HepG2 (cell line): ENCODE results near the gene TPO. TPM values are rescaled to one million over a fixed set of nuclear protein-coding genes. Genes with fewer than 3 reads are reported as not detected.

Source experiments
- ATAC-seq: fragments of 200-7000 bp; cut with Tn5 transposase; 3 replicates; pipeline ENCODE4 v1.9.1; 2020; ENCODE audit warnings: mild to moderate bottlenecking, moderate library complexity
- BruUV-seq: library from RNA; stranded (reverse); fragments of 400-500 nt; replicated peaks from 2 replicates; lab custom pipeline; 2021; lab: Mats Ljungman, UMichigan
- CTCF ChIA-PET: fragments of 300-600 bp; formaldehyde crosslinking; extraction: SDS; loops from one replicate; lab custom pipeline; 2021; ENCODE audit warnings: low total read pairs, inconsistent platforms, low intra/inter-chr PET ratio; lab: Yijun Ruan, JAX
- POLR2A ChIA-PET: fragments of 350-600 bp; sonication (Branson Sonifier 250); formaldehyde crosslinking; loops from one replicate; lab custom pipeline; 2020; ENCODE audit warnings: antibody characterized with exemption, inconsistent platforms; lab: Yijun Ruan, JAX
- DNase-seq: peaks from one replicate; pipeline ENCODE4 v3.0.0-alpha.2; 2015; ENCODE audit warnings: low spot score
- FAIRE-seq: peaks from 3 replicates; lab custom pipeline; 2011; peaks lifted over from hg19 to GRCh38; lab: Jason Lieb, UNC
- H2AFZ ChIP-seq: one replicate; pipeline ENCODE4 v1.6.1; 2011; ENCODE audit warnings: low read length, inconsistent platforms
- H3K27ac ChIP-seq: fragments of 300-600 bp; 3 replicates; pipeline ENCODE4 v1.8.0; 2011; ENCODE audit warnings: mixed run types, mild to moderate bottlenecking, mixed read lengths, low read length, inconsistent platforms; ENCODE audit not compliant: insufficient read depth; ENCODE audit errors: extremely low read length
- H3K27me3 ChIP-seq, 2 experiments: fragments of 200-600 bp in 1 of 2; 2 replicates in 1 of 2; 3 replicates in 1 of 2; pipeline versions ENCODE4 v1.6.0 to v1.8.0; 2011; ENCODE audit warnings: low read length in 2 of 2, mild to moderate bottlenecking in 2 of 2, moderate library complexity in 2 of 2, inconsistent platforms in 1 of 2; ENCODE audit not compliant: insufficient read depth in 2 of 2, control insufficient read depth in 1 of 2
- H3K36me3 ChIP-seq, 2 experiments: fragments of 200-600 bp in 1 of 2; replicated peaks in 1 of 2; 2 replicates in 1 of 2; 3 replicates in 1 of 2; pipeline versions ENCODE4 v1.5.1 to v1.8.0; 2011; ENCODE audit warnings: low read length in 2 of 2, inconsistent platforms in 1 of 2; ENCODE audit not compliant: insufficient read depth in 2 of 2, control insufficient read depth in 1 of 2
- H3K4me1 ChIP-seq: 2 replicates; pipeline ENCODE4 v1.5.1; 2012; ENCODE audit warnings: low read length, inconsistent platforms; ENCODE audit not compliant: insufficient read depth
- H3K4me2 ChIP-seq: 2 replicates; pipeline ENCODE4 v1.6.0; 2011; ENCODE audit warnings: low read depth, low read length, inconsistent platforms
- H3K4me3 ChIP-seq, 3 experiments: fragments of 200-600 bp in 1 of 3; sonication (generic), shearing (Covaris generic) in 1 of 3; replicated peaks in 1 of 3; 2 replicates each; pipeline ENCODE4 v1.5.1; 2011 to 2016; ENCODE audit warnings: low read length in 3 of 3, inconsistent platforms in 2 of 3, low read depth in 2 of 3, mild to moderate bottlenecking in 2 of 3, control low read depth in 1 of 3, mixed read lengths in 1 of 3; ENCODE audit not compliant: insufficient read depth in 1 of 3
- H3K79me2 ChIP-seq: one replicate; pipeline ENCODE4 v1.6.1; 2011; ENCODE audit warnings: low read length, inconsistent platforms; ENCODE audit not compliant: insufficient read depth
- H3K9ac ChIP-seq: 2 replicates; pipeline ENCODE4 v1.6.0; 2011; ENCODE audit warnings: mild to moderate bottlenecking, low read depth, low read length, inconsistent platforms; ENCODE audit not compliant: insufficient read depth
- H3K9me3 ChIP-seq: 2 replicates; pipeline ENCODE4 v1.5.1; 2012; ENCODE audit warnings: mild to moderate bottlenecking, low read length
- H4K20me1 ChIP-seq: 2 replicates; pipeline ENCODE4 v1.6.0; 2011; ENCODE audit warnings: inconsistent platforms, mild to moderate bottlenecking, low read length, moderate library complexity; ENCODE audit not compliant: insufficient read depth
- ARNTL ChIP-seq: sonication (generic); formaldehyde crosslinking; IDR thresholded peaks from 2 replicates; pipeline ENCODE4 v1.4.0; 2020; ENCODE audit warnings: mild to moderate bottlenecking, missing genetic modification reagents
- CHCHD3 ChIP-seq: sonication (generic); formaldehyde crosslinking; IDR thresholded peaks from 2 replicates; pipeline ENCODE4 v1.8.0; 2022; ENCODE audit warnings: mild to moderate bottlenecking, missing genetic modification reagents, moderate library complexity
- CREM ChIP-seq, 2 experiments: sonication (generic) in 1 of 2; formaldehyde crosslinking in 1 of 2; IDR thresholded peaks; 2 replicates each; pipeline versions ENCODE4 v1.4.0 to v1.6.1; 2016 to 2020; ENCODE audit warnings: antibody characterized with exemption in 1 of 2, mild to moderate bottlenecking in 1 of 2, missing genetic modification reagents in 1 of 2
- DNMT1 ChIP-seq: sonication (generic); formaldehyde crosslinking; IDR thresholded peaks from 2 replicates; pipeline ENCODE4 v1.5.1; 2020; ENCODE audit warnings: mild to moderate bottlenecking, missing genetic modification reagents
- FOSL1 ChIP-seq: sonication (generic); formaldehyde crosslinking; IDR thresholded peaks from 2 replicates; pipeline ENCODE4 v1.9.0; 2021; ENCODE audit warnings: missing genetic modification reagents, borderline replicate concordance
- FOXA1 ChIP-seq, 2 experiments: fragments of 450-650 bp in 1 of 2; sonication (generic) in 1 of 2; formaldehyde crosslinking in 1 of 2; IDR thresholded peaks; 2 replicates each; pipeline versions ENCODE4 v1.4.0 to v1.6.1; 2016 to 2020; ENCODE audit warnings: missing genetic modification reagents in 1 of 2
- HMG20A ChIP-seq: IDR thresholded peaks from 2 replicates; pipeline ENCODE4 v1.6.1; 2016; ENCODE audit warnings: borderline replicate concordance
- HMGA1 ChIP-seq: sonication (generic); formaldehyde crosslinking; conservative IDR thresholded peaks from 2 replicates; pipeline ENCODE4 v1.4.0; 2020; ENCODE audit warnings: missing genetic modification reagents
- KDM5B ChIP-seq: sonication (generic); formaldehyde crosslinking; IDR thresholded peaks from 2 replicates; pipeline ENCODE4 v1.4.0; 2020; ENCODE audit warnings: missing genetic modification reagents, mild to moderate bottlenecking, borderline replicate concordance
- MAZ ChIP-seq, 2 experiments: sonication (generic) in 1 of 2; formaldehyde crosslinking in 1 of 2; IDR thresholded peaks; 2 replicates each; pipeline versions ENCODE4 v1.5.0 to v1.6.1; 2012 to 2020; ENCODE audit warnings: low read depth in 2 of 2, mild to moderate bottlenecking in 2 of 2, borderline replicate concordance in 1 of 2, improper control_type of control experiment in 1 of 2, low read length in 1 of 2, missing genetic modification reagents in 1 of 2, moderate library complexity in 1 of 2
- NFE2L1 ChIP-seq: sonication (generic); formaldehyde crosslinking; IDR thresholded peaks from 2 replicates; pipeline ENCODE4 v1.4.0; 2020; ENCODE audit warnings: missing genetic modification reagents, mild to moderate bottlenecking, borderline replicate concordance
- POGK ChIP-seq: sonication (generic); formaldehyde crosslinking; conservative IDR thresholded peaks from 2 replicates; pipeline ENCODE4 v1.8.0; 2022; ENCODE audit warnings: mild to moderate bottlenecking, moderate library complexity, missing genetic modification reagents
- PRDM15 ChIP-seq: sonication (generic); formaldehyde crosslinking; IDR thresholded peaks from 2 replicates; pipeline ENCODE4 v1.4.0; 2020; ENCODE audit warnings: missing genetic modification reagents
- REL ChIP-seq: sonication (generic); formaldehyde crosslinking; conservative IDR thresholded peaks from 2 replicates; pipeline ENCODE4 v1.8.0; 2022; ENCODE audit warnings: mild to moderate bottlenecking, missing genetic modification reagents, moderate library complexity
- TP53 ChIP-seq: sonication (generic); formaldehyde crosslinking; conservative IDR thresholded peaks from 2 replicates; pipeline ENCODE4 v1.4.0; 2020; ENCODE audit warnings: missing genetic modification reagents
- ZNF17 ChIP-seq: sonication (generic); formaldehyde crosslinking; IDR thresholded peaks from 2 replicates; pipeline ENCODE4 v1.5.0; 2020; ENCODE audit warnings: mild to moderate bottlenecking, missing genetic modification reagents
- ZNF207 ChIP-seq: fragments of 450-650 bp; IDR thresholded peaks from 2 replicates; pipeline ENCODE4 v1.6.1; 2016; ENCODE audit warnings: antibody characterized with exemption, borderline replicate concordance
- ZNF572 ChIP-seq: sonication (generic); formaldehyde crosslinking; IDR thresholded peaks from 2 replicates; pipeline ENCODE4 v1.5.1; 2020; ENCODE audit warnings: mild to moderate bottlenecking, missing genetic modification reagents
- ZNF766 ChIP-seq: sonication (generic); formaldehyde crosslinking; IDR thresholded peaks from 2 replicates; pipeline ENCODE4 v1.5.0; 2020; ENCODE audit warnings: missing genetic modification reagents, borderline replicate concordance
- ZSCAN25 ChIP-seq: sonication (generic); formaldehyde crosslinking; IDR thresholded peaks from 2 replicates; pipeline ENCODE4 v1.8.0; 2022; ENCODE audit warnings: mild to moderate bottlenecking, missing genetic modification reagents
- WGBS: methylation state at CpG from one replicate; pipeline ENCODE4 v1.1.6; 2017; ENCODE audit warnings: low lambda C conversion rate; 5-methylcytosine and 5-hydroxymethylcytosine counted together
- in situ Hi-C: cut with HindIII; loops from 2 replicates; pipeline ENCODE4 v1.10.0; 2017; ENCODE audit warnings: low pct_unique_long_range_greater_than_20kb; ENCODE audit not compliant: extremely low pct_ligation_motif_present
- intact Hi-C: fragments of 100-400 bp; cut with micrococcal nuclease; formaldehyde crosslinking; loops from one replicate; pipeline ENCODE4 v1.10.0; 2022; ENCODE audit not compliant: unreplicated experiment
- polyA plus RNA-seq, 8 experiments: library from polyadenylated mRNA; depleted of rRNA in 3 of 8; stranded (reverse) in 7 of 8; unstranded in 1 of 8; fragments of >200 nt; fragmentation: Illumina TruSeq in 4 of 8; extraction: Trizol in 4 of 8; gene quantifications; 2 replicates each; pipeline versions ENCODE4 v1.2.1 to v1.2.3, GENCODE V29; 2011 to 2016; ENCODE audit warnings: low read depth in 4 of 8, missing spikeins in 1 of 8, mixed read lengths in 1 of 8; ENCODE audit not compliant: insufficient read depth in 1 of 8
- total RNA-seq, 5 experiments: library from RNA; depleted of rRNA; stranded (reverse); fragments of >200 nt; fragmentation: Illumina TruSeq; extraction: Trizol; gene quantifications; 2 replicates each; pipeline ENCODE4 v1.2.3, GENCODE V29; 2016; ENCODE audit warnings: low read depth in 1 of 5

Gene TPO
- total and polyA plus RNA-seq, 2 of the 13 experiments (the other 11 are each of a cell fraction or from before 2014, with no cell fraction given) = not detected

GRCh38 chr2:1374287-1374686 lies 39.0 kb upstream of the TPO start (continued):
- TF ChIP-seq PRDM15 (CRISPR knock-in tag) = no peak
- no peak for TF ChIP-seq FOXA1 (IDR thresholded peaks at IDR 0.05)
- TF ChIP-seq FOXA1 (CRISPR knock-in tag; IDR thresholded peaks at IDR 0.05) = no peak
- TF ChIP-seq DNMT1 = no peak
- no peak for TF ChIP-seq ZNF572 (CRISPR knock-in tag)
- TF ChIP-seq HMGA1 (CRISPR knock-in tag) = no peak
- TF ChIP-seq FOSL1 = no peak
- no peak for TF ChIP-seq ZNF207
- TF ChIP-seq CHCHD3 (CRISPR knock-in tag) = no peak
- no peak for TF ChIP-seq ARNTL (CRISPR knock-in tag)
- TF ChIP-seq, all 625 proteins: peak for 0

- ChIA-PET POLR2A (no interaction called here), CTCF (no interaction called here)
- Histone ChIP-seq H3K27ac (no peak overlapping the region), H4K20me1 (no peaks in the 10 kb centered on the region), H2AFZ (no peak overlapping the region), H3K27me3 (peaks cover 12 to 76% of the 10 kb centered on the region in 2 experiments), H3K4me2 (no peak overlapping the region), H3K9ac (no peak overlapping the region), H3K4me1 (no peaks in the 10 kb centered on the region), H3K36me3 (no peaks in the 10 kb centered on the region), H3K4me3 (no peak overlapping the region), H3K79me2 (no peaks in the 10 kb centered on the region), H3K9me3 (no peaks in the 10 kb centered on the region)
- DNase-seq (no peak), FAIRE-seq (no peak), ATAC-seq (no peak)
- WGBS = 37% methylated on average over 14 of the region's 14 CpGs
- in situ Hi-C loops = no loop called here
- intact Hi-C loops = no loop called here
- BruUV-seq = no TSS peak
- TF ChIP-seq MAZ (IDR thresholded peaks at IDR 0.05; ENCODE audit: borderline replicate concordance, low read depth, low read length) (no peak), MAZ (CRISPR knock-in tag; IDR thresholded peaks at IDR 0.05; ENCODE audit: low read depth) (no peak), HMG20A (CRISPR knock-in tag) (no peak), REL (CRISPR knock-in tag) (no peak), KDM5B (no peak), CREM (IDR thresholded peaks at IDR 0.05) (no peak), CREM (CRISPR knock-in tag; IDR thresholded peaks at IDR 0.05) (no peak), POGK (CRISPR knock-in tag) (no peak), ZNF17 (no peak), ZNF766 (CRISPR knock-in tag) (no peak), NFE2L1 (CRISPR knock-in tag) (no peak), TP53 (CRISPR knock-in tag) (no peak), ZSCAN25 (CRISPR knock-in tag) (no peak)
Measured at GRCh38 chr2:1375794-1376193, 37.5 kb upstream of the TPO start.
